ENCODE measurements around the gene LRRFIP1. TPM values are rescaled to one million over a fixed set of nuclear protein-coding genes. Genes with fewer than 3 reads are reported as not detected.
A peak's percentile ranks its signal among the peaks of the same experiment; 100 is the strongest.
"Not testable (repeated sequence)": the region's sequence is repeated elsewhere in the genome, so short reads cannot be mapped to it uniquely, and the experiment has no call there.

The LRRFIP1 gene
- polyA plus RNA-seq, 1 donor, result 101 TPM

DNA sequence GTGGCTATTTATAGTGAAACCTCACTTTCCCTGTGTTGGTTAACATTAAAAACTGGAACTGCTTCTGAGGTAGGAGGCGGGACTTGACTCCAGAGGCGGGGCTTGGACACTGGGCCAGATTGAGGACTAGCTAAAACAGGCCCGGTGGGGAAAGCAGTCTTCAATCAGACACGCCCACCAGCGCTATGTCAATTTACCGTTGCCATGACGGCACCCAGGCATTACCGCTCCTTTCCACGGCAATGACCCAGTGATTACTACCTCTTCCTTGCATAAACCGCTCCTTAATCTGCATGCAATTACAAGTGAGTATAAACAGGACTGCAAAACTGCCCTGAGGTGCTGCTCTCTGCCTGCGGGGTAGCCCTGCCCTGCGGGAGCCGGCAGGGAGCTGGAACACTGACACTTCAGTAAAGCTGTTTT is 35.3 kb downstream of the LRRFIP1 start:
- DNase-seq, result peak; percentile 93

- DNase-seq, result no peak
Observed at GRCh38 chr2:237663517-237664110, 36.2 kb downstream of the LRRFIP1 start.

DNA sequence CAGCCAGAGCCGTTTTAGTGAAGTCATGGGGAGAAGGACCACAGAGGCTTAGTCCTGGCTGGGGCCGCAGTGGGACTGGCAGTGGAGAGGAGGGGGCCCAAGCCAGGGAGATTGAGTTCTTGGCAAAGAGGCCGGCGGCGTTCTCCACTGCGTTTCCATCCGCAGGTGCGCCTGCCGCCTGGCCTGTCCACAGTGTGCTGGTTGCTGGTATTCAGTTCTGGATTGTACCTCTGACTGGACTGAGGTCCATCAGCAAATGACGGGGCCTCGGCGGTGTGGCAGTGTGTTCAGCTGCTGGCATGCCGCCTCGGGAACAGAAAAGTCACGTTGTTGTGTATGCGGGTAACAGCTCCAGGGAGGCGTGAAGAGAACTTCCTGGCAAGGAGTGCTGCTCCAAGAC is 36.8 kb downstream of the LRRFIP1 start:
- no peak for DNase-seq

DNA sequence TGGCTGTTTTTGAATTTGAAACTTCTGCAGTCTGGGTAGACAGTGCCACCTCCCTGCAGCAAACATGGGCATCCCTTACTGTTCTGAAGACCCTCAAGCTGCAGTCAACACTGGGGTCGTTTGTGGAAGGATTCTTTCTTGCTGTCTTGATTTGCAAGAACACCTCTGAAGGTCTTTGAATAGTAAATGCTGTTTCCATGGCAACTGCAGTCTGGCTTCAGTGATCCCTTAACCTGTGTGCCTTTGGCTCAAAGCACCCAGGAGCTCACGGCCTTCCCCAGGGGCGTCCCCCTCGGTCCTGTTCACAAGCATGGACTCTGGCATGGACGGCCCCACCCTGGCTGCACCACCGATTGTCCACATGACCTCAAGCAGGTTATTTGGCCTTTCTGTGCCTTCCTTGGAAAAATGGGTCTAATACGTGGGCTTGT is 38.3 kb downstream of the LRRFIP1 start:
- DNase-seq, result peak; percentile 50

DNA sequence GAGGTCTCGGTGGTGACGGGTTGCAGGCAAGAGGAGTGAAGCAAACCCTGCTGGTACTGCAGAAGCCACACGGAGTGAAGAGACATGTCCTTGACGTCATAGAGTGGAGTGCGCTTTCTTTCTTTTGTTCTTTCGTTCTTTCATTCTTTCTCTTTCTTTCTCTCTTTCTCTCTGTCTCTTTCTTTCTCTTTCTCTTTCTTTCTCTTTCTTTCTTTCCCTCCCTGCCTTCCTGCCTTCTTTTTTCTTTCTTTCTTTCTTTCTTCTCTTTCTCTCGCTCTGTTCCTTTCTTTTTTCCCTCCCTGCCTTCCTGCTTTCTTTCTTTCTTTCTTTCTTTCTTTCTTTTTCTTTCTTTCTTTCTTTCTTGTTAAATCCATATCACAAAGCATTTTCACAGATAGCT is 39.2 kb downstream of the LRRFIP1 start:
- DNase-seq, result no peak

GRCh38 chr2:237667050-237667576 is 39.7 kb downstream of the LRRFIP1 start:
- DNase-seq, result not testable (repeated sequence)

- no peak for DNase-seq
Observed at GRCh38 chr2:237667893-237668292, 40.5 kb downstream of the LRRFIP1 start.

DNA sequence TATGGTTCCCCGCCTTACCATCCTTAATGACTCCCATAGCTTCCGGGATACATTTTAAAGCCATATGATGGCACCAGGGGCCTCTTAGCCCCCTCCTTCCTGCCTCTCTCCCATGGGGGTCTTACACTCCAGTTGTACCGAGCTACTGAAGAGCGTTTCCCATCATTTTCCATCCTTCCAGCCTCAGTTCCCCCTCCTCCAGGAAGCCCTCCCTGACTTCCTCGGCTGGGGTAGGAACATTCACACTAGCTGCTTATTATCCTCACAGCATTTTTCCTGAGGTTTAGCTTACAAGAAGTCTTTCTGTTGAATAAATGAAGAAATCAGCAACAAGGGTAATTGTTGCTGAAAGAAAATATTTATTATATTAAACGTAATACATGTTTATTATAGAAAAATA is 41.1 kb downstream of the LRRFIP1 start:
- DNase-seq, result no peak

DNA sequence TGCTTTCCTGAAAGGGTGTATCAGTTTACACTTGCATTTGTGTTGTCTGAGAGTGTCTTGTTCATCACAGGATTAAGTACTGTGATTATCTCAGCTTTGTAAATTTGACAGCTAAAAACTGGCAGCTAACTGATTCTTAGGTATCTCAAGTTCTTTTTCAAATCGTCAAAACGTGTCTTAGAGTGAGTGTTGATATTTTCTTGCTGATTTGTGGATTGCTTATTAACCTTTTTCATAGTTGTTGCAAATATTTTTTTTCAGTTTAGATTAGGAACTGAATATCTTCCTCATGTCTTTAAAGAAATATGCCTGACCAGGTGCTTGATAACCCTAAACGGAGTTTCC is 41.9 kb downstream of the LRRFIP1 start:
- DNase-seq, result no peak

DNA sequence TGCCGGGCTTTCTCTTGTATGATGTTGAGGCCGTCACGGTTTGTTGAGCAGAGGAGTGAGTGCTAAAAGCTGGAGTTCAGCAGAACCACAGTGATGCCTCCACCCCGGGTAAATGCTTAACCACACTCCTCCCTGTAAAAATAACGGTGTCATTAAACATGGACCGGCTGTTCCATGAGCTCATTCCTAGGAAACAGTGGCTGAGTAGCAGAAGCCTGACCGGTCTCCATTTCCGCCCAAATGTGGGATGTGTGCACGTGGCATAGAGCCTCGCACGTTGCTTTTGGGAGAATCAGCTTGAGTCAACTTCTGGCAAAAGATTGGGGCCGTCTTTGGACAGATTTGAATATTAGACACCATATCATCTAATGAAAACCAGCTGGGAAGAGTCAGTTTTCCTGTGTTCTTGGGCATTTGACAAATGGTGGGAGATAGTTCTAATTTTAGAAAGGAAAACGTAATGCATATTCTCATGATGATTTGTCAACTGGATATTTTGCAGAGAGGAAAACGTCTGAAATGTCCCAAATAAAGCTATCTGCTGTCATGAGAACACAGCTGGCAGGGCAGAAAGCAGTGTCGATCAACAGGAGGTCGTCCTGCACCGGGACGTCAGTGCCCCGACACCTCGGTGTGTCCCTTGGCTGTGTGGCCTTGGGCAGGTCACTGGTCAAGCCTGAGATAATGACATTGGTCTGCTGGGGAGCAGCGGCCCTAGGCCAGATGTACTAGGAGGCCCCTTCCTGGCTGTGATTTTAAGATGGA is 42.4 kb downstream of the LRRFIP1 start:
- DNase-seq, result peak; percentile 95

DNA sequence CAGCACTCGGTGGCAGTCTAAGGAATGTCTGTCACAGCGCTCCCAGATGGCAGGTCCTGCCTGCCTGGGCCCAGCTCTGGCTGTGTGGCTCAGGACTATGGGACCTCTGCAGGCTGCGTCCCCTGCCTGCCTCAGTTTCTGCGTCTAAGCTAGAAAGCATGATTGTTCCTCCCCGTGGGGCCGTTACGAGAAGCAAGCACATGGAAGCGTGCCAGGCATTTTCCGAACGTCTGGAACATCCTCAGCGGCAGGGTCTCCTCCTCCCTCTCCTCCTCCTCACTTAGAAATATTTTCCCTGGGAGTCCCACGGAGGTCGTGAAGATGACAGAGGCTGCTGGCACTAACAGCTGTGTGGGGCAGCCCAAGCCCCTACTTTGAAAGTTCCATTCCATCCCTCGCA is 43.3 kb downstream of the LRRFIP1 start:
- DNase-seq, result no peak

- no peak for DNase-seq
Observed at GRCh38 chr2:237671466-237672138, 44.2 kb downstream of the LRRFIP1 start.

GRCh38 chr2:237672731-237673129 is 45.3 kb downstream of the LRRFIP1 start:
- no peak for DNase-seq

GRCh38 chr2:237673130-237674001 is 46.0 kb downstream of the LRRFIP1 start:
- no peak for DNase-seq

DNA sequence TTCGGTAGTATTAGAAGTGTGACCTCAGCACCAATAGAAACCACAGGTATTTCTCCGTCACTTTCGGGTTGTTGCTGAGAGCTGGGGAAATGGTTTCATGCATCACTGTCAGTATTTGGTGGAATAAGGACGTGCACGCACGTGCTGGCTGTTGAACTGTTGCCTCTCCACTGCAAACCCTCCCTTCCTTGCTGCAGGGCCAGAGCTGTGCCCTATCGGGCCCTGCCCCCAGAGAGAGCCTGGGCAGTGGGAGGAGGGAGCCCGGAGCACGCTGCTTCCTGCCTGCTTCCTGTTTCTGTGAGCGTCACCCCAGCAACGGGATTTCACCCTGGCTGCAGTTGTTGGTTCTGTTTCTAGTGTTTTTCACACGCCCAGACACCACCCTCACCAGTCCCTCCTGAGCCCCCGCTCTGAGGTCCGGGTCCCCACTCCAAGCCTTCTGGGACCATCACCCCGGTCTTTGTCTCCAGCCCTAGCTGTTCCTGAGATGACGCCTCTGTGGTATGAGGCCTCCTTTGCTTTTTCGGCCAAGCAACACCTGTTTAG is 47.4 kb downstream of the LRRFIP1 start:
- no peak for DNase-seq

DNA sequence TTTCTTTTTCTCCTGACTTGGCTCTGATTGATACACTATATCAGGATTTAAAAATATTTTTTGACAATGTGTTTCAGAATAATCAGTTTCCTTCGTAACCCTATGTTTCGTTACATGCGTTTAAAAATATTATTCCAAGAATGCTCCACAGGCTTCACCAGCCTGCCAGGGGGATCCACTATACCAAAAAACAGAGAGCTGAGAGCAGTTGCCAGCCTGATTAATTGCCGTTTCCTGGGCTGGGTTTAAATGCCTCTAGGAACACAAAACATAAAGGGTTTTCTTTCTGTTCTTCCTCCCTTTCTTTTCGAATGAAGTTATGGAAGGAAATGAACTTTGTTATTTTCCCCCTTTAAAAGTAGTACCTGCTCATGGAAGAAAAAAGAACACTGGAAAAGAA is 47.9 kb downstream of the LRRFIP1 start:
- DNase-seq, result no peak

DNA sequence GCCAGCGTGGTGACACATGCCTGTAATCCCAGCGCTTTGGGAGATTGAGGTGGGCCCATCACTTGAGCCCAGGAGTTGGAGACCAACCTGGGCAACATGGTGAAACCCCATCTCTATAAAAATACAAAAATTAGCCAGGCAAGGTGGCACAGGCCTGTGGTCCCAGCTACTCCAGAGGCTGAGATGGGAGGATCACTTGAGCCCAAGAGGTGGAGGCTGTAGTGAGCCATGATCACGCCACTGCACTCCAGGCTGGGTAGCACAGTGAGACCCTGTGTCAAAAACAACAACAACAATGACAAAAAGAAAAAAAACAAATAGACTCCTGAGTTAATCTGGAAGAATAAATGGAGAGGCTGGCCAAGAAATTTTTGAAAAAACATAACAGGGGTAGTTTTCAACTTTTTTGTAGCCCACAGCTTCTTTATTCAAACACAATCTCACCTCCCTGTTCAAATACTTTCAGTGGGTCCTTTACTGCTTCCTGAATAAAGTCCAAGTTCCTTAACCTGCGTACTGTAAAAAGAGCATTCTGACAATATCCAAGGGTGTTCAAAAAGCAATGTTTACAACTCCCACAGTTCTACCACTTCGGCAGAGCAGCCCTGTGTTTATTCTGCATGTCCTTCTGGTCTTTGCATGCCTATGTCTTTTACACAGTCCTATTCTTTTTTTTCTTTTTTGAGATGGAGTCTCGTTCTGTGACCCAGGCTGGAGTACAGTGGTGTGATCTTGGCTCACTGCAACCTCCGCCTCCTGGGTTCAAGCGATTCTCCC is 53.5 kb downstream of the LRRFIP1 start:
- DNase-seq, result no peak

GRCh38 chr2:237682151-237682550 is 54.8 kb downstream of the LRRFIP1 start:
- no peak for DNase-seq

DNA sequence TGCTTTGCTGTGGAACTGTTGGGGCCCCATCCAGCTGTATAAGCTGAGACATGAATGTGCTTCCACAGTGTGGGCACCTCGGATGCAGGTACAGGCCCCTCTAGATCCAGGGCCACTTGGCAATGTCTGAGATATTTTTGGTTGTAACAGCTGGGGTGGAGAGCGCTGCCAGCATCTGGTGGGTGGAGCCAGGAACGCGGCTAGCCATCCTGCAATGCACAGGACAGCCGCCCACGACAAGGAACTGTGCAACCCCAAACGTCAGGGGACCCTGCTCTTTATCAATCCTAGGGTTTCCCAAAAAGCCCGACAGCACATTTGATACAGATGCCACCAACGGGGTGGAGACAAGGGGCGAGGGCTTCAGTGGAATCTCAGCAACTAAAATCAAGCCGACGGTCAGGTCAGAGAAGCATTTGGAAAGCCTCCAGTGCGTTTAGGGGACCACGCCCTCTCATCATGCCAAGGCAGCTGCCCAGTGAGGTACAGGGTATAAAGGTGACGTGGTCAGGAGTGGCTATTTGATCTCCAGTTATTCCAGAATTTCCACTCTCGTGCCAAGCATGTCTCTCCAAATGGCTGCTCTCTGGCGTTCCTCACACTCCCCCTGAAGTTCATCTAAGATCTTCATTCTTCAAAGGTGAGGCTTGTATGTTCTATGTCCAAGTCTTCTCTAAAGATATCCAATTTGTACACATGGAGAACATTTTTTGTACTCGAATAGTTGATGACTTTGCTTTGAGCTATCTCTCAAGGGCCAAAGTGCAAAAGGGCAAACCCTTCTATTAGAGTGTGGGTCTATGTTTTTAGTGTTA is 55.7 kb downstream of the LRRFIP1 start:
- no peak for DNase-seq

GRCh38 chr2:237685408-237685807 is 58.0 kb downstream of the LRRFIP1 start:
- no peak for DNase-seq

All from left kidney (tissue), 2 donors.